K562 treated with DMSO at 1 percent for 12 hours (cell line): ENCODE results near the gene MIA3. TPM values are rescaled to one million over a fixed set of nuclear protein-coding genes. Genes with fewer than 3 reads are reported as not detected.

Experiments used
- total RNA-seq: library from RNA; unstranded; fragments of 300-600 nt; gene quantifications from 2 replicates; pipeline ENCODE4 v1.2.3, GENCODE V29; 2022; ENCODE audit not compliant: insufficient read depth

The MIA3 gene
- total RNA-seq = 27.6 and 53.5 TPM in 2 replicates

GRCh38 chr1:222618001-222618879 lies at the start of gene MIA3:
TSS of gene MIA3 (plus strand) at chr1:222618097. CDS start at chr1:222618111, 14 bp downstream.

GRCh38 chr1:222589462-222590302 lies 28.2 kb upstream of the MIA3 start, which contains the start of gene TAF1A:
TSS of gene TAF1A (minus strand) at chr1:222589933.

GRCh38 chr1:222712253-222713090 lies 94.6 kb downstream of the MIA3 start, which contains the start of the genes AIDA and BROX:
TSS of gene AIDA (minus strand) at chr1:222712491. CDS start at chr1:222712317, 174 bp downstream.
TSS of gene BROX (plus strand) at chr1:222712564. CDS start at chr1:222715700, 3,136 bp downstream.

Other genes with a start within 250 kb of the MIA3 start
- gene HHIPL2, start 70.0 kb upstream of the MIA3 start, total RNA-seq = 0.23 TPM in 1 of 2 replicates, not detected in the other
- gene TAF1A, start 28.2 kb upstream of the MIA3 start, total RNA-seq = 1.8 and 7.6 TPM in 2 replicates
- gene AIDA, start 94.4 kb downstream of the MIA3 start, total RNA-seq = 23.0 and 56.3 TPM in 2 replicates
- 12.2 and 31.1 TPM in 2 replicates for gene BROX, start 94.5 kb downstream of the MIA3 start, total RNA-seq
- not detected in 2 replicates for gene FAM177B, start 119.1 kb downstream of the MIA3 start, total RNA-seq
- 0.16 and 1.3 TPM in 2 replicates for gene DISP1, start 196.9 kb downstream of the MIA3 start, total RNA-seq